ENCODE measurements around the gene PLA2G2C. TPM values are rescaled to one million over a fixed set of nuclear protein-coding genes. Genes with fewer than 3 reads are reported as not detected.
"Not testable (repeated sequence)": the region's sequence is repeated elsewhere in the genome, so short reads cannot be mapped to it uniquely, and the experiment has no call there.

PLA2G2C gene
- total and polyA plus RNA-seq, 2 donors (not counting 1 experiment from before 2014, with no cell fraction given), result 0.03 TPM; not detected in 1

GRCh38 chr1:20233394-20233793 lies 47.1 kb upstream of the PLA2G2C start:
- POLR2A ChIA-PET, result no interaction called here
- H3K4me1 Mint-ChIP-seq, result no peaks in the 10 kb centered on the region
- TF ChIP-seq CTCF (IDR thresholded peaks at IDR 0.05), result peak; percentile 57
- TF ChIP-seq EZH2 (IDR thresholded peaks at IDR 0.05; ENCODE audit: borderline replicate concordance, insufficient read depth, low read depth, low read length, poor library complexity, severe bottlenecking), result no peak
- no peak overlapping the region for H3K4me3 ChIP-seq (ENCODE audit: control extremely low read depth in 1 of 5, extremely low read depth in 1 of 5, insufficient read depth in 1 of 5, low read depth in 2 of 5, low read length in 4 of 5)
- H3K27me3 Mint-ChIP-seq, result peaks cover 56% of the 10 kb centered on the region
- WGBS (ENCODE audit: insufficient coverage), result 0% methylated on average over 1 of the region's 3 CpGs
- peaks cover 0 to 12% (median 2%) of the 10 kb centered on the region in 4 experiments for H3K27me3 ChIP-seq (replicated peaks in 1 of 4; ENCODE audit: control extremely low read depth in 1 of 4, control insufficient read depth in 3 of 4, insufficient read depth in 4 of 4, low read length in 3 of 4)
- no peak overlapping the region for H2AFZ ChIP-seq (ENCODE audit: insufficient read depth, low read depth, low read length, poor library complexity, severe bottlenecking)
- H3K27ac ChIP-seq (ENCODE audit: low read length in 2 of 2), result no peak overlapping the region
- DNase-seq (peak; percentile 46), ATAC-seq (ENCODE audit: low read depth) (peak; percentile 43)
- no peak overlapping the region for H3K4me3 Mint-ChIP-seq
- H3K9me3 Mint-ChIP-seq (ENCODE audit: insufficient read depth), result no peaks in the 10 kb centered on the region
- no peaks in the 10 kb centered on the region for H3K4me1 ChIP-seq (ENCODE audit: control insufficient read depth in 2 of 2, insufficient read depth in 2 of 2, low read length in 2 of 2)
- H3K79me2 ChIP-seq (ENCODE audit: control insufficient read depth, insufficient read depth, low read length), result no peaks in the 10 kb centered on the region
- H3K4me2 ChIP-seq (replicated peaks; ENCODE audit: low read depth, low read length, poor library complexity, severe bottlenecking), result no peak overlapping the region
- no peaks in the 10 kb centered on the region for H3K9me3 ChIP-seq (ENCODE audit: control extremely low read depth in 1 of 3, control insufficient read depth in 2 of 3, insufficient read depth in 1 of 3, low read length in 2 of 3)
- H4K20me1 ChIP-seq (ENCODE audit: control insufficient read depth, insufficient read depth, low read length, poor library complexity, severe bottlenecking), result no peaks in the 10 kb centered on the region
- CTCF ChIA-PET, result interaction anchor here (0.7 to 1.8 kb wide), 4 partner anchors 13 to 1233 kb away, joined by 3 to 7 read pairs (median 4); no protein-coding TSS in a partner anchor
- H3K27ac Mint-ChIP-seq, result no peak overlapping the region
- H3K9ac ChIP-seq (ENCODE audit: low read length), result no peak overlapping the region
- intact Hi-C loops (cut with micrococcal nuclease), result loop anchor here (1.0 kb wide), 1 partner anchor 260 kb away; no protein-coding TSS in a partner anchor
- H3K36me3 ChIP-seq (replicated peaks in 1 of 2; ENCODE audit: control extremely low read depth in 1 of 2, control insufficient read depth in 1 of 2, extremely low read depth in 1 of 2, insufficient read depth in 2 of 2, low read length in 1 of 2), result no peaks in the 10 kb centered on the region

- H3K27ac ChIP-seq (ENCODE audit: low read length in 2 of 2); POLR2A ChIA-PET; intact Hi-C loops (cut with micrococcal nuclease); H3K36me3 ChIP-seq (replicated peaks in 1 of 2; ENCODE audit: control extremely low read depth in 1 of 2, control insufficient read depth in 1 of 2, extremely low read depth in 1 of 2, insufficient read depth in 2 of 2, low read length in 1 of 2); H3K9me3 Mint-ChIP-seq (ENCODE audit: insufficient read depth); H3K9me3 ChIP-seq (ENCODE audit: control extremely low read depth in 1 of 3, control insufficient read depth in 2 of 3, insufficient read depth in 1 of 3, low read length in 2 of 3); H4K20me1 ChIP-seq (ENCODE audit: control insufficient read depth, insufficient read depth, low read length, poor library complexity, severe bottlenecking); H3K4me3 ChIP-seq (ENCODE audit: control extremely low read depth in 1 of 5, extremely low read depth in 1 of 5, insufficient read depth in 1 of 5, low read depth in 2 of 5, low read length in 4 of 5); ATAC-seq (ENCODE audit: low read depth); H3K4me2 ChIP-seq (replicated peaks; ENCODE audit: low read depth, low read length, poor library complexity, severe bottlenecking); H3K9ac ChIP-seq (ENCODE audit: low read length); H2AFZ ChIP-seq (ENCODE audit: insufficient read depth, low read depth, low read length, poor library complexity, severe bottlenecking); DNase-seq; H3K4me1 Mint-ChIP-seq; H3K4me1 ChIP-seq (ENCODE audit: control insufficient read depth in 2 of 2, insufficient read depth in 2 of 2, low read length in 2 of 2); H3K27ac Mint-ChIP-seq; H3K79me2 ChIP-seq (ENCODE audit: control insufficient read depth, insufficient read depth, low read length); H3K4me3 Mint-ChIP-seq: not testable (repeated sequence)
- peaks cover 0 to 15% (median 2%) of the 10 kb centered on the region in 4 experiments for H3K27me3 ChIP-seq (replicated peaks in 1 of 4; ENCODE audit: control extremely low read depth in 1 of 4, control insufficient read depth in 3 of 4, insufficient read depth in 4 of 4, low read length in 3 of 4)
- WGBS (ENCODE audit: insufficient coverage), result 30% methylated on average over 7 of the region's 7 CpGs
- H3K27me3 Mint-ChIP-seq, result peaks cover 65% of the 10 kb centered on the region
- CTCF ChIA-PET, result interaction anchor here (1.4 to 1.8 kb wide), 2 partner anchors 261 kb away, joined by 7 to 8 read pairs; no protein-coding TSS in a partner anchor
Measured at GRCh38 chr1:20232564-20232963, 46.2 kb upstream of the PLA2G2C start.

Measured in B cell (primary cell).